Neural progenitor cell (in vitro differentiated cells): ENCODE data around the gene CLDN34. TPM values are rescaled to one million over a fixed set of nuclear protein-coding genes. Genes with fewer than 3 reads are reported as not detected.

Experiments
- DNase-seq: peaks from one replicate; pipeline ENCODE4 v3.0.0-alpha.2; 2016; ENCODE audit warnings: low spot score
- H2AFZ ChIP-seq: fragments of 200-600 bp; sonication (generic); replicated peaks from 2 replicates; pipeline ENCODE4 v1.6.1; 2016; ENCODE audit warnings: antibody characterized with exemption
- H3F3A ChIP-seq: fragments of 200-600 bp; sonication (generic); 2 replicates; pipeline ENCODE4 v1.6.1; 2016; ENCODE audit warnings: antibody characterized with exemption, low read depth
- H3K27ac ChIP-seq: fragments of 200-600 bp; sonication (generic); 2 replicates; pipeline ENCODE4 v1.5.1; 2016; ENCODE audit warnings: mild to moderate bottlenecking
- H3K27me3 ChIP-seq: fragments of 200-600 bp; sonication (generic); 2 replicates; pipeline ENCODE4 v1.6.1; 2016; ENCODE audit warnings: mild to moderate bottlenecking, moderate library complexity
- H3K36me3 ChIP-seq: fragments of 200-600 bp; sonication (generic); 2 replicates; pipeline ENCODE4 v1.5.1; 2016
- H3K4me1 ChIP-seq: fragments of 200-600 bp; sonication (generic); 2 replicates; pipeline ENCODE4 v1.6.1; 2016; ENCODE audit warnings: mixed run types
- H3K4me2 ChIP-seq: fragments of 200-600 bp; sonication (generic); 2 replicates; pipeline ENCODE4 v1.6.1; 2016
- H3K4me3 ChIP-seq: fragments of 200-600 bp; sonication (generic); 2 replicates; pipeline ENCODE4 v1.5.1; 2016
- H3K79me2 ChIP-seq: fragments of 200-600 bp; sonication (generic); 2 replicates; pipeline ENCODE4 v1.6.1; 2016; ENCODE audit warnings: low read depth
- H3K9ac ChIP-seq: fragments of 200-600 bp; sonication (generic); 2 replicates; pipeline ENCODE4 v1.6.1; 2016
- H3K9me3 ChIP-seq: fragments of 200-600 bp; sonication (generic); 2 replicates; pipeline ENCODE4 v1.5.1; 2016; ENCODE audit warnings: low read depth
- H4K20me1 ChIP-seq: fragments of 200-600 bp; sonication (generic); 2 replicates; pipeline ENCODE4 v1.6.1; 2016; ENCODE audit warnings: low read depth
- H3K27ac Mint-ChIP-seq: 3 replicates; pipeline ENCODE4 v1.8.0; 2021; ENCODE audit warnings: mixed read lengths
- H3K27me3 Mint-ChIP-seq: 2 replicates; pipeline ENCODE4 v1.8.0; 2022; ENCODE audit warnings: low read depth, mild to moderate bottlenecking, inconsistent platforms, moderate library complexity, mixed read lengths; ENCODE audit not compliant: insufficient read depth
- H3K36me3 Mint-ChIP-seq: 3 replicates; pipeline ENCODE4 v1.8.0; 2021; ENCODE audit warnings: mixed read lengths
- H3K4me1 Mint-ChIP-seq: 3 replicates; pipeline ENCODE4 v1.8.0; 2021; ENCODE audit warnings: mixed read lengths
- H3K4me3 Mint-ChIP-seq: 3 replicates; pipeline ENCODE4 v1.8.0; 2021; ENCODE audit warnings: mild to moderate bottlenecking, moderate library complexity, mixed read lengths
- H3K9me3 Mint-ChIP-seq: 3 replicates; pipeline ENCODE4 v1.8.0; 2020; ENCODE audit warnings: mixed read lengths
- EZH2 ChIP-seq: fragments of 200-600 bp; sonication (generic); IDR thresholded peaks from 2 replicates; pipeline ENCODE4 v1.6.1; 2017; ENCODE audit warnings: antibody characterized with exemption, mild to moderate bottlenecking, moderate library complexity
- EZH2phosphoT487 ChIP-seq: fragments of 200-600 bp; sonication (generic); IDR thresholded peaks from 2 replicates; pipeline ENCODE4 v1.6.1; 2017; ENCODE audit warnings: antibody characterized with exemption
- total RNA-seq: library from RNA; depleted of rRNA; stranded (reverse); fragments of >200 nt; gene quantifications from 2 replicates; pipeline ENCODE4 v1.2.3, GENCODE V29; 2015; ENCODE audit warnings: low replicate concordance
- TF ChIP-seq, protein P1 (sequence below): fragments of 200-600 bp; sonication (generic); IDR thresholded peaks from 2 replicates; pipeline ENCODE4 v1.5.1; 2017; ENCODE audit warnings: antibody characterized with exemption, mild to moderate bottlenecking

Gene CLDN34
- total RNA-seq, 1 donor from 2014 or later, result not detected

DNA sequence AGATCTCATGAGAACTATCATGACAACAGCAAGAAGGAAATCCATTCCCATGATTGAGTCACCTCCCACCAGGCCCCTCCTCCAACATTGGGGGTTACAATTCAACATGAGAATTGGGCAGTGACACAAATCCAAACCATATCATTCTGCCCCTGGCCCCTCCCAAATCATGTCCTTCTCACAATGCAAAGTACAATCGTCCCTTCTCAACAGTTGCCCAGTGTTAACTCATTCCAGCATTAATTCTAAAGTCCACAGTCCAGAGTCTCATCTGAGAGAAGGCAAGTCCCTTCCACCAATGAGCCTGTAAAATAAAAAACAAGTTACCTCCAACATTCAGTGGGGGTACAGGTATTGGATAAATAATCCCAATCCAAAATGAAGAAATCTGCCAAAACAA lies 14.9 kb upstream of the CLDN34 start:
- no peaks in the 10 kb centered on the region for H3K9me3 ChIP-seq
- no peak overlapping the region for H3K4me3 ChIP-seq
- H3K4me3 Mint-ChIP-seq, result no peak overlapping the region
- no peaks in the 10 kb centered on the region for H4K20me1 ChIP-seq
- H3K4me1 Mint-ChIP-seq, result no peaks in the 10 kb centered on the region
- no peaks in the 10 kb centered on the region for H3K36me3 ChIP-seq
- no peak overlapping the region for H3K27ac Mint-ChIP-seq
- H3F3A ChIP-seq, result no peaks in the 10 kb centered on the region
- H3K27me3 ChIP-seq, result no peaks in the 10 kb centered on the region
- H2AFZ ChIP-seq, result no peak overlapping the region
- peaks cover 2% of the 10 kb centered on the region for H3K27me3 Mint-ChIP-seq
- TF ChIP-seq EZH2 (no peak), EZH2phosphoT487 (no peak)
- TF ChIP-seq, protein P1, sequence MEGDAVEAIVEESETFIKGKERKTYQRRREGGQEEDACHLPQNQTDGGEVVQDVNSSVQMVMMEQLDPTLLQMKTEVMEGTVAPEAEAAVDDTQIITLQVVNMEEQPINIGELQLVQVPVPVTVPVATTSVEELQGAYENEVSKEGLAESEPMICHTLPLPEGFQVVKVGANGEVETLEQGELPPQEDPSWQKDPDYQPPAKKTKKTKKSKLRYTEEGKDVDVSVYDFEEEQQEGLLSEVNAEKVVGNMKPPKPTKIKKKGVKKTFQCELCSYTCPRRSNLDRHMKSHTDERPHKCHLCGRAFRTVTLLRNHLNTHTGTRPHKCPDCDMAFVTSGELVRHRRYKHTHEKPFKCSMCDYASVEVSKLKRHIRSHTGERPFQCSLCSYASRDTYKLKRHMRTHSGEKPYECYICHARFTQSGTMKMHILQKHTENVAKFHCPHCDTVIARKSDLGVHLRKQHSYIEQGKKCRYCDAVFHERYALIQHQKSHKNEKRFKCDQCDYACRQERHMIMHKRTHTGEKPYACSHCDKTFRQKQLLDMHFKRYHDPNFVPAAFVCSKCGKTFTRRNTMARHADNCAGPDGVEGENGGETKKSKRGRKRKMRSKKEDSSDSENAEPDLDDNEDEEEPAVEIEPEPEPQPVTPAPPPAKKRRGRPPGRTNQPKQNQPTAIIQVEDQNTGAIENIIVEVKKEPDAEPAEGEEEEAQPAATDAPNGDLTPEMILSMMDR, result no peak
- no peak overlapping the region for H3K27ac ChIP-seq
- no peaks in the 10 kb centered on the region for H3K4me1 ChIP-seq
- peaks cover 23% of the 10 kb centered on the region for H3K9me3 Mint-ChIP-seq
- DNase-seq, result no peak
- no peak overlapping the region for H3K9ac ChIP-seq
- no peak overlapping the region for H3K4me2 ChIP-seq
- no peaks in the 10 kb centered on the region for H3K79me2 ChIP-seq
- H3K36me3 Mint-ChIP-seq, result peaks cover 36% of the 10 kb centered on the region

DNA sequence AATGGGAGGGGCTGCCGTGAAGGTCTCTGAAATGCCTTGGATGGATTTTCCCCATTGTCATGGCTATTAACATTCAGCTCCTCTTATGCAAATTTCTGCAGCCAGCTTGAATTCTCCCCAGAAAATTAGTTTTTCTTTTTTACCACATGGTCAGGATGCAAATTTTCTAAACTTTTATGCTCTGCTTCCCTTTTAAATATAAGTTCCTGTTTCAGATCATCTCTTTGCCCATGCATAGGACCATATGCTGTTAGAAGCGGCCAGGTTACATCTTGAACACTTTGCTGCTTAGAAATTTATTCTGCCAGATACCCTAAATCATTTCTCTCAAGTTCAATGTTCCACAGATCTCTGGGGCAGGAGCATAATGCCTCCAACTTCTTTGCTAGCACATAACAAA lies 13.8 kb upstream of the CLDN34 start:
- TF ChIP-seq, protein P1, result no peak
- TF ChIP-seq EZH2phosphoT487, result no peak
- no peak for TF ChIP-seq EZH2
- Mint-ChIP-seq H3K4me1 (no peaks in the 10 kb centered on the region), H3K27ac (no peak overlapping the region), H3K36me3 (peaks cover 27% of the 10 kb centered on the region), H3K4me3 (no peak overlapping the region), H3K27me3 (peaks cover 2% of the 10 kb centered on the region), H3K9me3 (peaks cover 26% of the 10 kb centered on the region)
- no peaks in the 10 kb centered on the region for H4K20me1 ChIP-seq
- H3K4me2 ChIP-seq, result no peak overlapping the region
- H3K4me3 ChIP-seq, result no peak overlapping the region
- no peak overlapping the region for H2AFZ ChIP-seq
- H3K27me3 ChIP-seq, result no peaks in the 10 kb centered on the region
- H3K9me3 ChIP-seq, result no peaks in the 10 kb centered on the region
- no peaks in the 10 kb centered on the region for H3K4me1 ChIP-seq
- H3K9ac ChIP-seq, result no peak overlapping the region
- no peak for DNase-seq
- no peak overlapping the region for H3K27ac ChIP-seq
- H3K79me2 ChIP-seq, result no peaks in the 10 kb centered on the region
- no peaks in the 10 kb centered on the region for H3F3A ChIP-seq
- H3K36me3 ChIP-seq, result no peaks in the 10 kb centered on the region

DNA sequence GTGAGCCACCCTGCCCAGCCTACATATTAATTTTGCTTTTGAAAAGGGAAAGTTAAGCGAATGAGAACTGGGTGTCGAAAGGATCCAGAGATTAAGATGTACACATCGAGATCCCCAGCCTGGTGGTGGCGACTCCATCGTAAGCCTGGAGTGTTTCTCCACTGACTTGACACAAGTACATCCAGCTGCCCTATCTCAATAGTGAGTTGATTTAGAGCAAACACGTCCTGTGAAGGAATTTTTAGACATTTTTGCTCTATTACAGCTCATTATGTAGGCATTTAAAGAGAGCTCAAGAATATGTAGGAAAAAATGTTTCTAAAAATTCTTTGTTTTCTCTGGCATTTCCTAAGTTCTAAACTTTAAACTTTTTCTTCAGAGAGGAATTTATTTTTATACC lies 11.7 kb upstream of the CLDN34 start:
- H3K9me3 ChIP-seq, result no peaks in the 10 kb centered on the region
- no peak overlapping the region for H3K4me2 ChIP-seq
- no peak overlapping the region for H3K9ac ChIP-seq
- H4K20me1 ChIP-seq, result no peaks in the 10 kb centered on the region
- no peak overlapping the region for H2AFZ ChIP-seq
- no peak overlapping the region for H3K4me3 ChIP-seq
- TF ChIP-seq, protein P1, result no peak
- TF ChIP-seq EZH2phosphoT487, result no peak
- TF ChIP-seq EZH2, result no peak
- H3K4me1 Mint-ChIP-seq, result no peaks in the 10 kb centered on the region
- no peaks in the 10 kb centered on the region for H3K79me2 ChIP-seq
- no peak overlapping the region for H3K27ac Mint-ChIP-seq
- peaks cover 29% of the 10 kb centered on the region for H3K9me3 Mint-ChIP-seq
- no peak for DNase-seq
- H3K36me3 Mint-ChIP-seq, result peaks cover 17% of the 10 kb centered on the region
- H3K36me3 ChIP-seq, result no peaks in the 10 kb centered on the region
- no peaks in the 10 kb centered on the region for H3K27me3 ChIP-seq
- peaks cover 2% of the 10 kb centered on the region for H3K27me3 Mint-ChIP-seq
- no peaks in the 10 kb centered on the region for H3F3A ChIP-seq
- H3K4me1 ChIP-seq, result no peaks in the 10 kb centered on the region
- no peak overlapping the region for H3K4me3 Mint-ChIP-seq
- H3K27ac ChIP-seq, result no peak overlapping the region
